HepG2 (cell line): Measurements from ENCODE around the gene SHQ1. TPM values are rescaled to one million over a fixed set of nuclear protein-coding genes. Genes with fewer than 3 reads are reported as not detected.

Source experiments
- ATAC-seq: fragments of 200-7000 bp; cut with Tn5 transposase; 3 replicates; pipeline ENCODE4 v1.9.1; 2020; ENCODE audit warnings: mild to moderate bottlenecking, moderate library complexity
- BruUV-seq: library from RNA; stranded (reverse); fragments of 400-500 nt; replicated peaks from 2 replicates; lab custom pipeline; 2021; lab: Mats Ljungman, UMichigan
- CTCF ChIA-PET: fragments of 300-600 bp; formaldehyde crosslinking; extraction: SDS; loops from one replicate; lab custom pipeline; 2021; ENCODE audit warnings: low total read pairs, inconsistent platforms, low intra/inter-chr PET ratio; lab: Yijun Ruan, JAX
- POLR2A ChIA-PET: fragments of 350-600 bp; sonication (Branson Sonifier 250); formaldehyde crosslinking; loops from one replicate; lab custom pipeline; 2020; ENCODE audit warnings: antibody characterized with exemption, inconsistent platforms; lab: Yijun Ruan, JAX
- DNase-seq: peaks from one replicate; pipeline ENCODE4 v3.0.0-alpha.2; 2015; ENCODE audit warnings: low spot score
- FAIRE-seq: peaks from 3 replicates; lab custom pipeline; 2011; peaks lifted over from hg19 to GRCh38; lab: Jason Lieb, UNC
- H2AFZ ChIP-seq: one replicate; pipeline ENCODE4 v1.6.1; 2011; ENCODE audit warnings: low read length, inconsistent platforms
- H3K27ac ChIP-seq: fragments of 300-600 bp; 3 replicates; pipeline ENCODE4 v1.8.0; 2011; ENCODE audit warnings: mixed run types, mild to moderate bottlenecking, mixed read lengths, low read length, inconsistent platforms; ENCODE audit not compliant: insufficient read depth; ENCODE audit errors: extremely low read length
- H3K27me3 ChIP-seq, 2 experiments: fragments of 200-600 bp in 1 of 2; 2 replicates in 1 of 2; 3 replicates in 1 of 2; pipeline versions ENCODE4 v1.6.0 to v1.8.0; 2011; ENCODE audit warnings: low read length in 2 of 2, mild to moderate bottlenecking in 2 of 2, moderate library complexity in 2 of 2, inconsistent platforms in 1 of 2; ENCODE audit not compliant: insufficient read depth in 2 of 2, control insufficient read depth in 1 of 2
- H3K36me3 ChIP-seq, 2 experiments: fragments of 200-600 bp in 1 of 2; replicated peaks in 1 of 2; 2 replicates in 1 of 2; 3 replicates in 1 of 2; pipeline versions ENCODE4 v1.5.1 to v1.8.0; 2011; ENCODE audit warnings: low read length in 2 of 2, inconsistent platforms in 1 of 2; ENCODE audit not compliant: insufficient read depth in 2 of 2, control insufficient read depth in 1 of 2
- H3K4me1 ChIP-seq: 2 replicates; pipeline ENCODE4 v1.5.1; 2012; ENCODE audit warnings: low read length, inconsistent platforms; ENCODE audit not compliant: insufficient read depth
- H3K4me2 ChIP-seq: 2 replicates; pipeline ENCODE4 v1.6.0; 2011; ENCODE audit warnings: low read depth, low read length, inconsistent platforms
- H3K4me3 ChIP-seq, 3 experiments: fragments of 200-600 bp in 1 of 3; sonication (generic), shearing (Covaris generic) in 1 of 3; replicated peaks in 1 of 3; 2 replicates each; pipeline ENCODE4 v1.5.1; 2011 to 2016; ENCODE audit warnings: low read length in 3 of 3, inconsistent platforms in 2 of 3, low read depth in 2 of 3, mild to moderate bottlenecking in 2 of 3, control low read depth in 1 of 3, mixed read lengths in 1 of 3; ENCODE audit not compliant: insufficient read depth in 1 of 3
- H3K79me2 ChIP-seq: one replicate; pipeline ENCODE4 v1.6.1; 2011; ENCODE audit warnings: low read length, inconsistent platforms; ENCODE audit not compliant: insufficient read depth
- H3K9ac ChIP-seq: 2 replicates; pipeline ENCODE4 v1.6.0; 2011; ENCODE audit warnings: mild to moderate bottlenecking, low read depth, low read length, inconsistent platforms; ENCODE audit not compliant: insufficient read depth
- H3K9me3 ChIP-seq: 2 replicates; pipeline ENCODE4 v1.5.1; 2012; ENCODE audit warnings: mild to moderate bottlenecking, low read length
- H4K20me1 ChIP-seq: 2 replicates; pipeline ENCODE4 v1.6.0; 2011; ENCODE audit warnings: inconsistent platforms, mild to moderate bottlenecking, low read length, moderate library complexity; ENCODE audit not compliant: insufficient read depth
- ATF7-NPFF ChIP-seq: sonication (generic); formaldehyde crosslinking; IDR thresholded peaks from 2 replicates; pipeline ENCODE4 v1.8.1; 2023; ENCODE audit warnings: mild to moderate bottlenecking, low read depth, missing genetic modification reagents, moderate library complexity
- CENPX ChIP-seq: sonication (generic); formaldehyde crosslinking; IDR thresholded peaks from 2 replicates; pipeline ENCODE4 v1.9.0; 2021; ENCODE audit warnings: mild to moderate bottlenecking, missing genetic modification reagents, moderate library complexity
- FOXO4 ChIP-seq: sonication (generic); formaldehyde crosslinking; conservative IDR thresholded peaks from 2 replicates; pipeline ENCODE4 v1.8.1; 2023; ENCODE audit warnings: missing genetic modification reagents
- HCFC1 ChIP-seq: fragments of 150-350 bp; IDR thresholded peaks from 2 replicates; pipeline ENCODE4 v1.6.1; 2014; ENCODE audit warnings: low read depth, low read length
- HOMEZ ChIP-seq: IDR thresholded peaks from 2 replicates; pipeline ENCODE4 v1.6.1; 2016; ENCODE audit warnings: low read depth
- SATB2 ChIP-seq: sonication (generic); formaldehyde crosslinking; IDR thresholded peaks from 2 replicates; pipeline ENCODE4 v1.5.0; 2020; ENCODE audit warnings: missing genetic modification reagents
- ZFYVE20 ChIP-seq: sonication (generic); formaldehyde crosslinking; IDR thresholded peaks from 2 replicates; pipeline ENCODE4 v1.8.0; 2023; ENCODE audit warnings: low read depth, mild to moderate bottlenecking, moderate library complexity, missing genetic modification reagents, borderline replicate concordance
- ZNF326 ChIP-seq: sonication (generic); formaldehyde crosslinking; IDR thresholded peaks from 2 replicates; pipeline ENCODE4 v1.4.0; 2020; ENCODE audit warnings: missing genetic modification reagents, borderline replicate concordance
- ZNF431 ChIP-seq: sonication (generic); formaldehyde crosslinking; IDR thresholded peaks from 2 replicates; pipeline ENCODE4 v1.9.0; 2022; ENCODE audit warnings: missing genetic modification reagents, low read depth, mild to moderate bottlenecking, borderline replicate concordance
- ZNF446 ChIP-seq: sonication (generic); formaldehyde crosslinking; IDR thresholded peaks from 2 replicates; pipeline ENCODE4 v1.5.0; 2020; ENCODE audit warnings: mild to moderate bottlenecking, missing genetic modification reagents
- ZNF468 ChIP-seq: sonication (generic); formaldehyde crosslinking; IDR thresholded peaks from 2 replicates; pipeline ENCODE4 v1.8.0; 2022; ENCODE audit warnings: mild to moderate bottlenecking, moderate library complexity, missing genetic modification reagents
- ZSCAN31 ChIP-seq: sonication (generic); formaldehyde crosslinking; IDR thresholded peaks from 2 replicates; pipeline ENCODE4 v1.5.0; 2020; ENCODE audit warnings: low read depth, mild to moderate bottlenecking, missing genetic modification reagents
- ZSCAN5A ChIP-seq: sonication (generic); formaldehyde crosslinking; IDR thresholded peaks from 2 replicates; pipeline ENCODE4 v1.8.0; 2022; ENCODE audit warnings: mild to moderate bottlenecking, missing genetic modification reagents, borderline replicate concordance
- WGBS: methylation state at CpG from one replicate; pipeline ENCODE4 v1.1.6; 2017; ENCODE audit warnings: low lambda C conversion rate; 5-methylcytosine and 5-hydroxymethylcytosine counted together
- in situ Hi-C: cut with HindIII; loops from 2 replicates; pipeline ENCODE4 v1.10.0; 2017; ENCODE audit warnings: low pct_unique_long_range_greater_than_20kb; ENCODE audit not compliant: extremely low pct_ligation_motif_present
- intact Hi-C: fragments of 100-400 bp; cut with micrococcal nuclease; formaldehyde crosslinking; loops from one replicate; pipeline ENCODE4 v1.10.0; 2022; ENCODE audit not compliant: unreplicated experiment
- polyA plus RNA-seq, 8 experiments: library from polyadenylated mRNA; depleted of rRNA in 3 of 8; stranded (reverse) in 7 of 8; unstranded in 1 of 8; fragments of >200 nt; fragmentation: Illumina TruSeq in 4 of 8; extraction: Trizol in 4 of 8; gene quantifications; 2 replicates each; pipeline versions ENCODE4 v1.2.1 to v1.2.3, GENCODE V29; 2011 to 2016; ENCODE audit warnings: low read depth in 4 of 8, missing spikeins in 1 of 8, mixed read lengths in 1 of 8; ENCODE audit not compliant: insufficient read depth in 1 of 8
- total RNA-seq, 5 experiments: library from RNA; depleted of rRNA; stranded (reverse); fragments of >200 nt; fragmentation: Illumina TruSeq; extraction: Trizol; gene quantifications; 2 replicates each; pipeline ENCODE4 v1.2.3, GENCODE V29; 2016; ENCODE audit warnings: low read depth in 1 of 5

The SHQ1 gene
- total and polyA plus RNA-seq, 2 of the 13 experiments (the other 11 are each of a cell fraction or from before 2014, with no cell fraction given) = 5.5 to 20.3 TPM

GRCh38 chr3:72761410-72761809 lies 86.8 kb downstream of the SHQ1 start:
- intact Hi-C loops = no loop called here
- no peak for TF ChIP-seq ZNF468 (CRISPR knock-in tag)
- no peak for TF ChIP-seq HOMEZ (CRISPR knock-in tag)
- no peak overlapping the region for H3K4me3 ChIP-seq
- H2AFZ ChIP-seq = no peak overlapping the region
- ATAC-seq (no peak), FAIRE-seq (no peak), DNase-seq (no peak)
- H3K36me3 ChIP-seq = peaks cover 0 to 7% of the 10 kb centered on the region in 2 experiments; a peak in 1 of 5 replicates
- no TSS peak for BruUV-seq
- no peaks in the 10 kb centered on the region for H3K4me1 ChIP-seq
- in situ Hi-C loops = no loop called here
- ChIA-PET CTCF (no interaction called here), POLR2A (no interaction called here)
- no peaks in the 10 kb centered on the region for H3K27me3 ChIP-seq
- H3K9me3 ChIP-seq = no peaks in the 10 kb centered on the region
- no peaks in the 10 kb centered on the region for H4K20me1 ChIP-seq
- no peaks in the 10 kb centered on the region for H3K79me2 ChIP-seq
- no peak overlapping the region for H3K9ac ChIP-seq
- H3K4me2 ChIP-seq = no peak overlapping the region
- H3K27ac ChIP-seq = no peak overlapping the region
- 96% methylated on average over 3 of the region's 3 CpGs for WGBS

- no peaks in the 10 kb centered on the region for H4K20me1 ChIP-seq
- in situ Hi-C loops = no loop called here
- CTCF ChIA-PET = no interaction called here
- no peaks in the 10 kb centered on the region for H3K9me3 ChIP-seq
- POLR2A ChIA-PET = no interaction called here
- no peaks in the 10 kb centered on the region for H3K27me3 ChIP-seq
- 93% methylated on average over 3 of the region's 3 CpGs for WGBS
- no peaks in the 10 kb centered on the region for H3K79me2 ChIP-seq
- no peak overlapping the region for H3K4me2 ChIP-seq
- no TSS peak for BruUV-seq
- ATAC-seq = no peak
- H3K4me3 ChIP-seq = no peak overlapping the region
- no peak for FAIRE-seq
- H3K27ac ChIP-seq = no peak overlapping the region
- intact Hi-C loops = no loop called here
- no peaks in the 10 kb centered on the region for H3K4me1 ChIP-seq
- DNase-seq = no peak
- no peak overlapping the region for H2AFZ ChIP-seq
- no peak overlapping the region for H3K9ac ChIP-seq
- peaks cover 0 to 4% of the 10 kb centered on the region in 2 experiments; a peak in 1 of 5 replicates for H3K36me3 ChIP-seq
- TF ChIP-seq ZNF326 (no peak), ZNF446 (CRISPR knock-in tag) (no peak), ZSCAN5A (no peak), SATB2 (CRISPR knock-in tag) (no peak), CENPX (CRISPR knock-in tag) (no peak), ZNF431 (CRISPR knock-in tag) (no peak), ZSCAN31 (CRISPR knock-in tag) (no peak), ATF7-NPFF (CRISPR knock-in tag) (no peak), FOXO4 (no peak), HCFC1 (no peak), ZFYVE20 (CRISPR knock-in tag) (no peak)
Observed at GRCh38 chr3:72760225-72760624, 88.0 kb downstream of the SHQ1 start.
